Subcutaneous adipose tissue (tissue), 4 donors: ENCODE data around the gene SIK3. TPM values are rescaled to one million over a fixed set of nuclear protein-coding genes. Genes with fewer than 3 reads are reported as not detected.

Experiments used
- total RNA-seq, 4 donors: library from RNA; depleted of rRNA; stranded (reverse); fragments of >200 nt; gene quantifications; one replicate each; pipeline ENCODE4 v1.1.0, GENCODE V29; 2016
- TF ChIP-seq, protein P1 (sequence below): fragments of 450-650 bp; IDR thresholded peaks from one replicate; pipeline ENCODE4 v1.5.1; 2016; ENCODE audit warnings: low read depth, mild to moderate bottlenecking, control low read depth, antibody characterized with exemption, moderate library complexity

SIK3 gene
- total RNA-seq, 4 donors from 2014 or later, result 27.7 to 44.8 (median 40.3) TPM

DNA sequence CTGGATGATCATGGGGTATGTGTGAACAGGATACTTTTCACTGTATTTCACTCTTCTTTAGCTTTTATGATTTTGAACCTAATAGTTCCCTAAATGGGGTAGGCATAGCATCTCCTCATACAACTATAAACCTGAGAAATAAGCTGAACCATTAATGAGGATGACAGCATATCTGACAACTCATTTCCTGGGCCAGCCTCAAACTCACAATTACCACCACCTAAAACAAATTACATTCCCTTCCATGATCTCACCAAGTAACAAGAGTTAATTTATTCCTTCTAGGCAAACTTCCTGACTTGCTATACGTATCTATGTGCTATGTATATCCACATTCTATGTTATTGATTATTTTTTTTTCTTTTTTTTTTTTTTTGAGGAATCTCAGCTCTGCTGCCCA lies 23.0 kb downstream of the SIK3 start:
- TF ChIP-seq, protein P1, sequence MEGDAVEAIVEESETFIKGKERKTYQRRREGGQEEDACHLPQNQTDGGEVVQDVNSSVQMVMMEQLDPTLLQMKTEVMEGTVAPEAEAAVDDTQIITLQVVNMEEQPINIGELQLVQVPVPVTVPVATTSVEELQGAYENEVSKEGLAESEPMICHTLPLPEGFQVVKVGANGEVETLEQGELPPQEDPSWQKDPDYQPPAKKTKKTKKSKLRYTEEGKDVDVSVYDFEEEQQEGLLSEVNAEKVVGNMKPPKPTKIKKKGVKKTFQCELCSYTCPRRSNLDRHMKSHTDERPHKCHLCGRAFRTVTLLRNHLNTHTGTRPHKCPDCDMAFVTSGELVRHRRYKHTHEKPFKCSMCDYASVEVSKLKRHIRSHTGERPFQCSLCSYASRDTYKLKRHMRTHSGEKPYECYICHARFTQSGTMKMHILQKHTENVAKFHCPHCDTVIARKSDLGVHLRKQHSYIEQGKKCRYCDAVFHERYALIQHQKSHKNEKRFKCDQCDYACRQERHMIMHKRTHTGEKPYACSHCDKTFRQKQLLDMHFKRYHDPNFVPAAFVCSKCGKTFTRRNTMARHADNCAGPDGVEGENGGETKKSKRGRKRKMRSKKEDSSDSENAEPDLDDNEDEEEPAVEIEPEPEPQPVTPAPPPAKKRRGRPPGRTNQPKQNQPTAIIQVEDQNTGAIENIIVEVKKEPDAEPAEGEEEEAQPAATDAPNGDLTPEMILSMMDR, result no peak

DNA sequence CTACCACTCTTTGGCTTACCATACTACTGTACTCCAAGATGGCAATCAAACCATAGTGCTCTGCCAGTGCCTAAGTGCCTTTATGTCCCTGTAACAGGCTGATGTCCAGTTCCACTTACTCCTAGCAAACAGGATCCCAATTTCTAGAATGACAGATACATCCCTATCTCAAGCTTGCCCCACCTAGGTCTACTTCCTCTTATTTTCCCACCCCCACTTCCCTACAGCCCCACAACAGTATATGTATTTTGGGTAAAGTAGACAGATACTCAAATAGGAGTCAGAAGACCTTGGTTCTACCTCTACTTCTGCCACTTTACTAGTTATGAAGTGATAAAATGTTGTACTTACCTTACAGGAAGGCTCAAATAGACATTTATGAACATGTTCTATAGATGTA lies 24.1 kb downstream of the SIK3 start:
- TF ChIP-seq, protein P1, result no peak

GRCh38 chr11:117073539-117073938 lies 24.7 kb downstream of the SIK3 start:
- TF ChIP-seq, protein P1, result no peak

- TF ChIP-seq, protein P1, result no peak
Measured at GRCh38 chr11:117072517-117073461, 25.4 kb downstream of the SIK3 start.

- TF ChIP-seq, protein P1, result no peak
Measured at GRCh38 chr11:117071344-117071787, 26.9 kb downstream of the SIK3 start.

GRCh38 chr11:117070016-117070415 lies 28.2 kb downstream of the SIK3 start:
- TF ChIP-seq, protein P1, result no peak

DNA sequence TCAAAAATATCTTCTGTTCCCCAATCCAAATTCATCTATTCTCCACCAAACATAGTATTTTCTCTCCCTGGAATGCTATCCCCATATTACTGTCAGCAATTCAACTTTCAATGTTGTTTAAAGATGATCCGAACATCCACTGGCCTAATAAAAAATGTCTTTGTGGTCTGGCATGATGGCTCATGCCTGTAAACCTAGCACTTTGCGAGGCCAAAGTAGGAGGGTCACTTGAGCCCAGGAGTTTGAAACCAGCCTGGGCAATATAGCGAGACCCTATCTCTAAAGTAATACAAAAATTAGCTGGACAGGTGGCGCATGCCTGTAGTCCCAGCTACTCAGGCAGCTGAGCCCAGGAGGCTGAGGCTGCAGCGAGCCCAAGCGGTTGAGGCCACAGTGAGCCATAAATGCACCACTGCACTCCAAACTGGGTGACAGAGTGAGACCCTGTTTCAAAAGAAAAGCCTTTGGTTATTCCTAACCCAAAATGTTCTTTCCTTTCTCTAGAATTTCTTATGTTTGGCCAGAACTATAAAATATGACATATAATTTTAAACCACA lies 29.8 kb downstream of the SIK3 start:
- TF ChIP-seq, protein P1, result no peak
